Stimulated activated effector memory CD8-positive, alpha-beta T cell treated with anti-CD3 and anti-CD28 coated beads, Interleukin-12 subunit alpha, Interleukin-12 subunit beta, amount 100 ng/mL, for 72 hours (primary cell): ENCODE results near the gene EDDM3A.

ENCODE experiments used
- ATAC-seq: fragments of 150-1000 bp; cut with Tn5 transposase; 2 replicates; pipeline ENCODE4 v1.10.0; 2021
- DNase-seq, 2 donors: peaks; one replicate each; pipeline ENCODE4 v3.0.0; 2021 to 2022; ENCODE audit warnings: low spot score in 2 of 2
- H3K27ac Mint-ChIP-seq: one replicate; pipeline ENCODE4 v1.8.0; 2022; ENCODE audit warnings: mild to moderate bottlenecking, mixed read lengths
- H3K36me3 Mint-ChIP-seq: one replicate; pipeline ENCODE4 v1.8.0; 2022; ENCODE audit warnings: mild to moderate bottlenecking, mixed read lengths
- H3K4me1 Mint-ChIP-seq: one replicate; pipeline ENCODE4 v1.8.0; 2022; ENCODE audit warnings: mixed read lengths
- H3K4me3 Mint-ChIP-seq: one replicate; pipeline ENCODE4 v1.8.0; 2022; ENCODE audit warnings: mild to moderate bottlenecking, mixed read lengths
- H3K9me3 Mint-ChIP-seq: one replicate; pipeline ENCODE4 v1.8.0; 2022; ENCODE audit warnings: mixed read lengths

The EDDM3A gene

GRCh38 chr14:20791187-20791586, 45.5 kb downstream of the EDDM3A start:
- ATAC-seq (no peak), DNase-seq (no peak)
- Mint-ChIP-seq H3K4me3 (no peak overlapping the region), H3K4me1 (no peaks in the 10 kb centered on the region), H3K36me3 (no peaks in the 10 kb centered on the region), H3K9me3 (no peaks in the 10 kb centered on the region), H3K27ac (no peak overlapping the region)

GRCh38 chr14:20791597-20791996, 45.9 kb downstream of the EDDM3A start:
- H3K36me3 Mint-ChIP-seq: no peaks in the 10 kb centered on the region
- DNase-seq: no peak
- H3K9me3 Mint-ChIP-seq: no peaks in the 10 kb centered on the region
- no peak overlapping the region for H3K27ac Mint-ChIP-seq
- ATAC-seq: no peak
- H3K4me1 Mint-ChIP-seq: no peaks in the 10 kb centered on the region
- H3K4me3 Mint-ChIP-seq: no peak overlapping the region

DNA sequence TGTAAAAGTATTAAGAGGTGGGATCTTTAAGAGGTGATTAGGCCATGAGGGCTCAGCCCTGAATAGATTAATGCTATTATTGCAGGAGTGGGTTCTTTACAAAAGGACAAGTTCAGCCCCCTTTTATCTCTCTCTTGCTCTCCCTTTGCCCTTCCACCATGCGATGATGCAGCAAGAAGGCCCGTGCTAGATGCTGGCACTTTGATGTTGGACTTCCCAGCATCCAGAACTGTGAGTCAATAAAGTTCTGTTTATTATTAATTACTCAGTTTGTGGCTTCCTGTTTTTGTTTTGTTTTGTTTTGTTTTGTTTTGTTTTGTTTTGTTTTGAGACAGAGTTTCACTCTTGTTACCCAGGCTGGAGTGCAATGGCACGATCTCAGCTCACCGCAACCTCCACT, 46.9 kb downstream of the EDDM3A start:
- Mint-ChIP-seq H3K4me1 (no peaks in the 10 kb centered on the region), H3K27ac (no peak overlapping the region), H3K36me3 (no peaks in the 10 kb centered on the region), H3K9me3 (no peaks in the 10 kb centered on the region), H3K4me3 (no peak overlapping the region)
- DNase-seq (no peak), ATAC-seq (no peak)

DNA sequence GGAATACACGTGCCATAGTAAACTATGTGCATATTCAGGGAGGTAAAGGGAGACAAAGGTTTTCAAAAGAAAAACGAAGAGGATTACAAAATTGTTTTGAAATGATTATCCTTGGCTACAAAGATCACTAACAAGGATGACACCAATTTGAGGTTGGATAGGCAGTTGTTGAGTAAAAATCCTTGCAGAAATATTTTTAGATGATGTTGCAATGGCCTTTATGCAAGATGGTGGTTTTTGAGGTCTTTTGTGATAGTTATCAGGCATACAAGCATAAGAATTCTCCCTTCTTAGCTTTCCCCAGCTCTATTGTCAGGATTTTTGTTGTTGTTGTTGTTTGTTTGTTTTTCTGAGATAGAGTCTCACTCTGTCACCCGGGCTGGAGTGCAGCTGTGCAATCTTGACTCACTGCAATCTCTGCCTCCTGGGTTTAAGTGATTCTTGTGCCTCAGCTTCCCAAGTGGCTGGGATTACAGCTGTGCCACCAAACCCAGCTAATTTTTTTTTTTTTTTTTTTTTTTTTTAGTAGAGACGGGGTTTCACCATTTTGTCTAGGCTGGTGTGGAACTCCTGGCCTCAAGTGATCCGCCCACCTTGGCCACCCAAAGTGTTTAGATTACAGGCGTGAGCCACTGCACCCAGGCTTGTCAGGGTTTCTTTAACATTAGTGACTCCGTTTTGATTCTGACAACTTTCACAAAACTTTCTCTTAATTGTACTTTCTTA, 49.1 kb downstream of the EDDM3A start:
- no peak for ATAC-seq
- H3K4me3 Mint-ChIP-seq: no peak overlapping the region
- H3K36me3 Mint-ChIP-seq: no peaks in the 10 kb centered on the region
- no peak for DNase-seq
- H3K27ac Mint-ChIP-seq: no peak overlapping the region
- H3K4me1 Mint-ChIP-seq: no peaks in the 10 kb centered on the region
- H3K9me3 Mint-ChIP-seq: no peaks in the 10 kb centered on the region

DNA sequence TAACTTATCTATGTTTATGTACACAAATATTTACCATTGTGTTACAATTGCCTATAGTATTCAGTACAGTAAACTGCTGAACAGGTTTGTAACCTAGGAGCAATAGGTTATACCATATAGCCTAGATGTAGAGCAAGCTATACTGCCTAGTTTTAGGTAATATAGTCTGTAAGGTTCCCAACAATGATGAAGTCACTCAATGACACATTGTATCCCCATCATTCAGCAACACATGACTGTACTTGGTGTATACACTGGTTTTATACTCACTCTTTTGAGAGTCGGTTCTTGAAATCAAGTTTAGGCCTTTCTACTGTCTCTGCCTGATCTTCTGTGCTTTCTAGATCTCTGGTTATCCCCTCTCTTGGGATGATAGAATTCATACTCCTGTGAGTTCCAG, 51.5 kb downstream of the EDDM3A start:
- Mint-ChIP-seq H3K27ac (no peak overlapping the region), H3K4me1 (peaks cover 12% of the 10 kb centered on the region), H3K36me3 (no peaks in the 10 kb centered on the region), H3K9me3 (no peaks in the 10 kb centered on the region), H3K4me3 (no peak overlapping the region)
- no peak for DNase-seq
- no peak for ATAC-seq
